Measurements from ENCODE around the gene MYO16. TPM values are rescaled to one million over a fixed set of nuclear protein-coding genes. Genes with fewer than 3 reads are reported as not detected.

Gene MYO16
- total RNA-seq, 1 donor from 2014 or later: not detected

DNA sequence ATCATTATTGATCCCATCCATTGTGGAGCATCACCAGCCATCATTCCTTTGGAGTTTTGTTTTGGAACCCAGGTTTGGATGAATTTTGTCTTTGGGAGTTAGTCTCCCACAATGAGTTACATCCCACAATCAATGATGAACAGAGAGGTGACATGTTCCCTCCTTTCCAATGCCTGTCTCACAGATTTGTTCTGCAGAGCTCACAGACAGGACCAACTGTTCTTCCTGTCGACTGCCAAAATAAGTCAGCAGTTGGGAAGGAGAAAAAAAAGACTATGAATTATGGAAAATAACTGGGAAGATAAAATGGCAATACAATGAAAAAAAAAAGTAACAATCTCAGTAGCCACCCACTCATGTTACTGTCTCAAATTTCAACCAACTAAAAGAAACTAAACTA is 489.1 kb downstream of the MYO16 start:
- no peak for DNase-seq (ENCODE audit: low spot score in 2 of 2)
- intact Hi-C loops (cut with DNase I): no loop called here
- Histone ChIP-seq H3K36me3 (no peaks in the 10 kb centered on the region), H3K27ac (no peak overlapping the region), H3K4me1 (no peaks in the 10 kb centered on the region), H3K9me3 (no peaks in the 10 kb centered on the region), H3K4me3 (no peak overlapping the region), H3K27me3 (no peaks in the 10 kb centered on the region)
- no peak for TF ChIP-seq CTCF (IDR thresholded peaks at IDR 0.05)

GRCh38 chr13:109119896-109120295 is 490.5 kb downstream of the MYO16 start:
- H3K36me3 ChIP-seq: no peaks in the 10 kb centered on the region
- no peak for DNase-seq (ENCODE audit: low spot score in 2 of 2)
- no peak for TF ChIP-seq CTCF (IDR thresholded peaks at IDR 0.05)
- H3K4me3 ChIP-seq: no peak overlapping the region
- no peaks in the 10 kb centered on the region for H3K27me3 ChIP-seq
- no peaks in the 10 kb centered on the region for H3K4me1 ChIP-seq
- intact Hi-C loops (cut with DNase I): no loop called here
- no peak overlapping the region for H3K27ac ChIP-seq
- H3K9me3 ChIP-seq: no peaks in the 10 kb centered on the region

GRCh38 chr13:109121826-109122225 is 492.4 kb downstream of the MYO16 start:
- DNase-seq (ENCODE audit: low spot score in 2 of 2): no peak
- no peak overlapping the region for H3K27ac ChIP-seq
- H3K4me1 ChIP-seq: no peaks in the 10 kb centered on the region
- H3K27me3 ChIP-seq: no peaks in the 10 kb centered on the region
- intact Hi-C loops (cut with DNase I): no loop called here
- TF ChIP-seq CTCF (IDR thresholded peaks at IDR 0.05): no peak
- no peaks in the 10 kb centered on the region for H3K9me3 ChIP-seq
- no peaks in the 10 kb centered on the region for H3K36me3 ChIP-seq
- no peak overlapping the region for H3K4me3 ChIP-seq

DNA sequence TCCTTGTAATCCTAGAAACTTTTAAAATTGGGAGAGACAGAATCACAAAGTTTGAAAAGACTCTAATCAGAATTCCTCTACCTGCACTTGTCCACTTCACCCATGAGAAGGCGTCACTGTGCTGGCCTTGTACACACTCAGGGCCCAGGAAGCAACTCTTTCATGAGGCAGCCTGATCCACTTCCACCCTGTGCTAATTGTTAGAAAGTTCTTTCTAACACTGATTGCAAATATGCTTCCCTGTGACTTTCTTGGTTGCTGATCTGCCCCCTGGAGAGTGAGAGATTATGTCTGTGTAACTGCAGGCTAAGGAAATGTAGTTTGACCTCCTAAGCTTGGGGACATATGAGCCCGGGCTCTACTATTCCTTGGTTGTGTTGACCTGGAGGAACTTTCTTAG is 494.6 kb downstream of the MYO16 start:
- Histone ChIP-seq H3K27ac (no peak overlapping the region), H3K4me1 (no peaks in the 10 kb centered on the region), H3K36me3 (no peaks in the 10 kb centered on the region), H3K4me3 (no peak overlapping the region), H3K9me3 (no peaks in the 10 kb centered on the region), H3K27me3 (no peaks in the 10 kb centered on the region)
- no peak for DNase-seq (ENCODE audit: low spot score in 2 of 2)
- intact Hi-C loops (cut with DNase I): no loop called here
- TF ChIP-seq CTCF (IDR thresholded peaks at IDR 0.05): no peak

DNA sequence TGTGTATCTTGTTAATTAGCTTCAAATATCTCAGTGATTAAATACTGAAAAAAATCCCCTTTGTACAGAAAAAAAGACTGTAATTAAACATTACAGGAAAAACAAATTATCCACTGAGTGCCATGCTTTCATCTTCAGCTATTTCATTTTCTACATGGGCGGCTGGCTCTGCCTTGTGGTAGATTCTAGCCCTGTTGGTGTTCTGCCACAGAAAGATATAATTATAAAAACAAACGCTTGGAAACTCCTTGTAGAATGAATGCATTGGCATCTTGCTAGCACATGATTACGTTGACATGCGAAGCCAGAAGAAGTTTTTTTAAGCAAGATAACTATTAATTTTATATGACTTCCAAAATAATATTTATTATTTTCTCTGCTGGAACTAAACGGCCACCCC is 496.8 kb downstream of the MYO16 start:
- no peak for DNase-seq (ENCODE audit: low spot score in 2 of 2)
- no peak overlapping the region for H3K27ac ChIP-seq
- TF ChIP-seq CTCF (IDR thresholded peaks at IDR 0.05): no peak
- no peaks in the 10 kb centered on the region for H3K9me3 ChIP-seq
- H3K4me1 ChIP-seq: no peaks in the 10 kb centered on the region
- H3K4me3 ChIP-seq: no peak overlapping the region
- no peaks in the 10 kb centered on the region for H3K27me3 ChIP-seq
- intact Hi-C loops (cut with DNase I): no loop called here
- H3K36me3 ChIP-seq: no peaks in the 10 kb centered on the region

DNA sequence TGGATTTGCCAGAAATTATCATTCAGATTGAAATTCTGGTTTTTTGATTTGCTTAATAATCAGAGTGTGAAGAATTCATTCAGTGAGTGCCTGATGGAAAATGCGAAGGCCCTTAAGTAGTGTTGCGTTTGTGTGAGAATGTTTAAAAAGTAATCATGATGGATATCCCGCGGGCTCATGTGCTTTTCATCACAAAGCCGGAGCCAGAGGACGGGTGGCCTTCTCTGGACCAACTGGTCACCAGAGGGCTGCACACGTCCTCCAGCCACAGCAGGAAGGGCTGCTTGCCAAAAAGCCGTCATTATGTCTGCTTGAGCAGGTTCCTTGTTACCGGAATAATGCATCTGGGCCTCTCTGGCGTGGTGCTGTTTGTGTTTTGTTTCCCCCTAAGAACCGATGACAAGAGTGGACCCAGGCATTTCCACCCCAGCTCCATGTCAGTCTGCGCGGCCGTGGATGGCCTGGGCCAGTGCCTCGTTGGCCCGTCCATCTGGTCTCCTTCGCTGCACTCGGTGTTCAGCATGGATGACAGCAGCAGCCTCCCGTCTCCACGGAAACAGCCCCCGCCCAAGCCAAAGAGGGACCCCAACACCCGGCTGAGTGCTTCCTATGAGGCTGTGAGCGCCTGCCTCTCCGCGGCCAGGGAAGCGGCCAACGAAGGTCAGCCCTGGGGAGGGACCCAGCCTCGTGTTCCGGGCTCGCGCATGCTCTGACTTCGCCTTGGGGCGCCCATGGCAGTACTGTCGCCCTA is 497.7 kb downstream of the MYO16 start:
- no peak overlapping the region for H3K4me3 ChIP-seq
- no peak for DNase-seq (ENCODE audit: low spot score in 2 of 2)
- TF ChIP-seq CTCF (IDR thresholded peaks at IDR 0.05): no peak
- no peaks in the 10 kb centered on the region for H3K9me3 ChIP-seq
- no peaks in the 10 kb centered on the region for H3K27me3 ChIP-seq
- intact Hi-C loops (cut with DNase I): no loop called here
- no peaks in the 10 kb centered on the region for H3K36me3 ChIP-seq
- H3K27ac ChIP-seq: no peak overlapping the region
- H3K4me1 ChIP-seq: no peaks in the 10 kb centered on the region

All from ascending aorta (tissue), 2 donors.